K562 (cell line): Measurements from ENCODE around the gene FTSJ3. TPM values are rescaled to one million over a fixed set of nuclear protein-coding genes. Genes with fewer than 3 reads are reported as not detected.

ENCODE experiments used
- ATF2 ChIP-seq: sonication (generic); formaldehyde crosslinking; IDR thresholded peaks from 2 replicates; pipeline ENCODE4 v1.8.1; 2022; ENCODE audit warnings: missing genetic modification reagents
- CBX2 ChIP-seq: fragments of 200-600 bp; sonication (generic); IDR thresholded peaks from one replicate; pipeline ENCODE4 v1.6.1; 2012; ENCODE audit warnings: mild to moderate bottlenecking, low read length, inconsistent platforms; ENCODE audit not compliant: insufficient read depth, poor library complexity, severe bottlenecking
- CREB1 ChIP-seq, 2 experiments: sonication (generic) in 1 of 2; formaldehyde crosslinking in 1 of 2; IDR thresholded peaks; 2 replicates each; pipeline versions ENCODE4 v1.6.1 to v1.8.0; 2012 to 2022; ENCODE audit warnings: inconsistent platforms in 1 of 2, mild to moderate bottlenecking in 1 of 2, missing genetic modification reagents in 1 of 2, moderate library complexity in 1 of 2
- GABPB1 ChIP-seq: sonication (generic); formaldehyde crosslinking; IDR thresholded peaks from 2 replicates; pipeline ENCODE4 v1.8.0; 2022; ENCODE audit warnings: mild to moderate bottlenecking, missing genetic modification reagents
- IRF1 ChIP-seq: sonication (generic); formaldehyde crosslinking; IDR thresholded peaks from 2 replicates; pipeline ENCODE4 v1.8.0; 2022; ENCODE audit warnings: missing genetic modification reagents, mild to moderate bottlenecking, borderline replicate concordance
- KDM2B ChIP-seq: fragments of 250-450 bp; sonication (Bioruptor Pico); IDR thresholded peaks from 2 replicates; pipeline ENCODE4 v1.8.0; 2021; ENCODE audit warnings: mild to moderate bottlenecking, moderate library complexity
- PHB2 ChIP-seq: fragments of 450-650 bp; IDR thresholded peaks from 2 replicates; pipeline ENCODE4 v1.6.1; 2017; ENCODE audit warnings: low read depth
- PHF21A ChIP-seq: fragments of 450-650 bp; IDR thresholded peaks from 2 replicates; pipeline ENCODE4 v1.6.1; 2017; ENCODE audit warnings: low read depth, borderline replicate concordance
- POLR2AphosphoS5 ChIP-seq: IDR thresholded peaks from 2 replicates; pipeline ENCODE4 v1.6.1; 2011; ENCODE audit warnings: mild to moderate bottlenecking, low read depth, low read length, moderate library complexity; ENCODE audit not compliant: control insufficient read depth, insufficient read depth
- RHOXF2B ChIP-seq: fragments of 250-450 bp; sonication (Bioruptor Pico); conservative IDR thresholded peaks from 2 replicates; pipeline ENCODE4 v1.5.1; 2021
- TBP ChIP-seq: optimal IDR thresholded peaks from 2 replicates; pipeline ENCODE3; 2011; ENCODE audit warnings: low read depth, low read length, improper control_type of control experiment
- THRAP3 ChIP-seq: fragments of 450-650 bp; IDR thresholded peaks from 2 replicates; pipeline ENCODE4 v1.6.1; 2016; ENCODE audit warnings: mild to moderate bottlenecking, inconsistent platforms, borderline replicate concordance
- TRIM25 ChIP-seq: fragments of 450-650 bp; IDR thresholded peaks from 2 replicates; pipeline ENCODE4 v1.7.0; 2016; ENCODE audit warnings: borderline replicate concordance
- ZNF316 ChIP-seq: fragments of 450-650 bp; IDR thresholded peaks from 2 replicates; pipeline ENCODE4 v1.6.1; 2016
- ZNF696 ChIP-seq: fragments of 250-450 bp; sonication (Bioruptor Pico); conservative IDR thresholded peaks from 2 replicates; pipeline ENCODE4 v1.4.0; 2020; ENCODE audit warnings: mild to moderate bottlenecking, moderate library complexity
- ZNF717 ChIP-seq: fragments of 250-450 bp; sonication (Bioruptor Pico); IDR thresholded peaks from 2 replicates; pipeline ENCODE4 v1.5.0; 2021
- polyA plus RNA-seq, 8 experiments: library from polyadenylated mRNA; depleted of rRNA in 4 of 8; stranded (reverse) in 5 of 8; unstranded in 3 of 8; fragments of >200 nt; fragmentation: Nextera tagmentation in 2 of 8; fragmentation: Illumina TruSeq in 1 of 8; extraction: Ambion mirVana in 2 of 8; extraction: Trizol in 1 of 8; gene quantifications; 2 replicates each; pipeline versions ENCODE4 v1.2.1 to v1.2.3, GENCODE V29; 2011 to 2014; ENCODE audit warnings: inconsistent platforms in 1 of 8, missing spikeins in 1 of 8
- total RNA-seq, 7 experiments: library from RNA; depleted of rRNA in 6 of 7; stranded (reverse); fragments of >200 nt in 6 of 7; fragmentation: Illumina TruSeq in 2 of 7; extraction: Trizol in 2 of 7; gene quantifications; 2 replicates each; pipeline versions ENCODE4 v1.2.1 to v1.2.3, GENCODE V29; 2011 to 2021; ENCODE audit warnings: low replicate concordance in 1 of 7
- TF ChIP-seq, protein P1 (sequence below): fragments of 250-450 bp; sonication (Bioruptor Pico); IDR thresholded peaks from 2 replicates; pipeline ENCODE4 v1.8.0; 2021; ENCODE audit warnings: moderate library complexity, mild to moderate bottlenecking, inconsistent platforms
- TF ChIP-seq, protein P2 (sequence below): fragments of 450-650 bp; formaldehyde crosslinking; conservative IDR thresholded peaks from 2 replicates; pipeline ENCODE4 v1.4.0; 2022; ENCODE audit warnings: mild to moderate bottlenecking, missing genetic modification characterization
- TF ChIP-seq, protein P3 (sequence below): sonication (generic); formaldehyde crosslinking; IDR thresholded peaks from 2 replicates; pipeline ENCODE4 v1.8.1; 2022; ENCODE audit warnings: missing genetic modification reagents
- TF ChIP-seq, protein P4 (sequence below): sonication (generic); formaldehyde crosslinking; IDR thresholded peaks from 2 replicates; pipeline ENCODE4 v1.9.0; 2022; ENCODE audit warnings: mild to moderate bottlenecking, missing genetic modification reagents

FTSJ3 gene
- total and polyA plus RNA-seq, 9 of the 15 experiments (the other 6 are each of a cell fraction or from before 2014, with no cell fraction given) = 18.0 to 65.6 (median 52.4) TPM

DNA sequence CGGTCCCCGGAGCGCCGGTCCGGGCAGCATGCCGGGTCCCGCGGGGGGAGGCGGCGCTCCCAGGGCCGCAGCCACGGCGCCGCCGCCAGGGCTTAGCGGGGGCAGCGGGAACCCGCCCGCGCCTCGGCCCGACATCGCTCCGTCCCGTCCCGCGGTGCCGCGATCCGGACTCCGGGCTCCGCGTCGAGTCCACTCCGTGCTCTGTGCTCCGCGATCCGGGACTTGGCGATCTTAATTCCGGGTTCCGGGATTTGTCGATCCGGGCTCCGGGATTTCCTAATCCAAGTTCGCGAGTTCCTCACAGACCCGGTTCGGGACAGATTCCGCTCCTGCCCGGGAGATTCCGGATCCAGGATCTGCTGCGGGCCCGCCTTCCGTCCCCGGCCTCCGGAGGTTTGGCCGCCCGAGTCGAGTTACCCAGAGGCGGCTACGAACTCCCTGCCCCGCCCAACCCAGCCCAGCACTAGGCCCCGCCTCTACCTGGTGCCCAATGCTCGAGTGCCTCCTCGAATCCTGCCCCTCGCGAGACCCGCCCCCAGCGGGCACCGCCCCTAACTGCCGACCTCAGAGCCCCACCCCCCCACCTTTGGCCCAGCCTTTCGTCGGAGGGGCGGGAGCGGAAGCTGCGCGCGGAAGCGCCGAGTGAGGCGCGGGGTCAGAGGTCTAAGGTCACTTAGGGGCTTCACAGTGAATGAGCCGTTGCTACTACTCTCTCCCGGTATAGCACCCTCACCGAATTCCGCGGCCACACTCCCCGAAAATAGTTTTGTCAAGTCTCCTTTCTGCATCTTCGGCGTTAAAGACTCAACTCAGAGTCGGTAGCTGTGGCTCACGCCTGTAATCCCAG, 15.3 kb upstream of the FTSJ3 start, which contains the start of gene SMARCD2 (continued):
- TF ChIP-seq POLR2AphosphoS5 (no peak), ZNF717 (CRISPR knock-in tag) (no peak), GABPB1 (CRISPR knock-in tag) (peak; percentile 100), PHB2 (peak; percentile 22; the same call in 1 of the 2 replicates), TRIM25 (no peak), TBP (peak; percentile 79), ZNF316 (no peak), ZNF696 (CRISPR knock-in tag) (no peak), CBX2 (no peak), RHOXF2B (CRISPR knock-in tag) (no peak), ATF2 (CRISPR knock-in tag) (no peak), THRAP3 (peak; percentile 100), KDM2B (peak; percentile 98), CREB1 (IDR thresholded peaks at IDR 0.05) (peak; percentile 71), CREB1 (CRISPR knock-in tag; IDR thresholded peaks at IDR 0.05) (peak; percentile 88), PHF21A (peak; percentile 87), IRF1 (CRISPR knock-in tag) (no peak)
- TF ChIP-seq, protein P1, sequence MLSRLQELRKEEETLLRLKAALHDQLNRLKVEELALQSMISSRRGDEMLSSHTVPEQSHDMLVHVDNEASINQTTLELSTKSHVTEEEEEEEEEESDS (CRISPR knock-in tag) = no peak
- TF ChIP-seq, protein P2, sequence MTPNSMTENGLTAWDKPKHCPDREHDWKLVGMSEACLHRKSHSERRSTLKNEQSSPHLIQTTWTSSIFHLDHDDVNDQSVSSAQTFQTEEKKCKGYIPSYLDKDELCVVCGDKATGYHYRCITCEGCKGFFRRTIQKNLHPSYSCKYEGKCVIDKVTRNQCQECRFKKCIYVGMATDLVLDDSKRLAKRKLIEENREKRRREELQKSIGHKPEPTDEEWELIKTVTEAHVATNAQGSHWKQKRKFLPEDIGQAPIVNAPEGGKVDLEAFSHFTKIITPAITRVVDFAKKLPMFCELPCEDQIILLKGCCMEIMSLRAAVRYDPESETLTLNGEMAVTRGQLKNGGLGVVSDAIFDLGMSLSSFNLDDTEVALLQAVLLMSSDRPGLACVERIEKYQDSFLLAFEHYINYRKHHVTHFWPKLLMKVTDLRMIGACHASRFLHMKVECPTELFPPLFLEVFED = 0 out of 2 replicates have a peak, but pooled peaks have one; percentile 14
- TF ChIP-seq, protein P3, sequence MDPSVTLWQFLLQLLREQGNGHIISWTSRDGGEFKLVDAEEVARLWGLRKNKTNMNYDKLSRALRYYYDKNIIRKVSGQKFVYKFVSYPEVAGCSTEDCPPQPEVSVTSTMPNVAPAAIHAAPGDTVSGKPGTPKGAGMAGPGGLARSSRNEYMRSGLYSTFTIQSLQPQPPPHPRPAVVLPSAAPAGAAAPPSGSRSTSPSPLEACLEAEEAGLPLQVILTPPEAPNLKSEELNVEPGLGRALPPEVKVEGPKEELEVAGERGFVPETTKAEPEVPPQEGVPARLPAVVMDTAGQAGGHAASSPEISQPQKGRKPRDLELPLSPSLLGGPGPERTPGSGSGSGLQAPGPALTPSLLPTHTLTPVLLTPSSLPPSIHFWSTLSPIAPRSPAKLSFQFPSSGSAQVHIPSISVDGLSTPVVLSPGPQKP (CRISPR knock-in tag) = no peak
- TF ChIP-seq, protein P4, sequence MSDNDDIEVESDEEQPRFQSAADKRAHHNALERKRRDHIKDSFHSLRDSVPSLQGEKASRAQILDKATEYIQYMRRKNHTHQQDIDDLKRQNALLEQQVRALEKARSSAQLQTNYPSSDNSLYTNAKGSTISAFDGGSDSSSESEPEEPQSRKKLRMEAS = peak; percentile 36; the same call in 1 of the 2 replicates
